ENCODE measurements around the gene RNF167.

The RNF167 gene

DNA sequence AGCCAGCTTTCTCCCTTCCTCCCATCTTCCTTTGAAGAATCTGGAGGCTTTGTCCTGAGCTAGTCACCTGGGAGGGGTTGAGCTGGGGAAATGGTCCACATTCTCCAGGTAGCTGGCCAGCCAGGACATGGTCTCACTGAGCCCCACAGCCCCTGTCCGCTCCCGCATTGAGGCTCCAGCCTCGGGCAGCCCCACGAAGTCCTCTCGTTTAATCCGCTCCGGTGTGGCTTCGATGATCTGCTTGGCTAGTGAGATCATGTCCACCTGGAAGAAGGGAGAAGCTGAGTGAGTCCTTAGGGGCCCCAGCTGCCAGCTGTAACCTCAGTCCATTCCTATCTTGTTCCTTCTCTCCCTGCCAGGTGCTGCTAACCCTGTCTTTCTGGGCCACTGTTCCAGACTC, 30.2 kb downstream of the RNF167 start:
- peaks cover 45% of the 10 kb centered on the region for H3K36me3 ChIP-seq (ENCODE audit: insufficient read depth, insufficient read length, low read length)
- H3K4me3 ChIP-seq (ENCODE audit: insufficient read length, low read depth), result no peak overlapping the region
- no peak for DNase-seq (ENCODE audit: low read depth, low spot score)
- TF ChIP-seq YY1 (IDR thresholded peaks at IDR 0.05; ENCODE audit: insufficient read depth, insufficient read length) (no peak), ZNF274 (IDR thresholded peaks at IDR 0.05; ENCODE audit: low read depth, low read length) (no peak), SUZ12 (IDR thresholded peaks at IDR 0.05; ENCODE audit: extremely low read depth, insufficient read depth, insufficient read length) (no peak)
- peaks cover 3% of the 10 kb centered on the region for H3K27me3 ChIP-seq (ENCODE audit: insufficient read depth, insufficient read length)
- no peaks in the 10 kb centered on the region for H3K9me3 ChIP-seq (ENCODE audit: insufficient read depth, low read length)
- peaks cover 9% of the 10 kb centered on the region for H3K4me1 ChIP-seq (ENCODE audit: insufficient read depth, insufficient read length)
- H3K9ac ChIP-seq (ENCODE audit: insufficient read length, low read depth), result no peak overlapping the region

DNA sequence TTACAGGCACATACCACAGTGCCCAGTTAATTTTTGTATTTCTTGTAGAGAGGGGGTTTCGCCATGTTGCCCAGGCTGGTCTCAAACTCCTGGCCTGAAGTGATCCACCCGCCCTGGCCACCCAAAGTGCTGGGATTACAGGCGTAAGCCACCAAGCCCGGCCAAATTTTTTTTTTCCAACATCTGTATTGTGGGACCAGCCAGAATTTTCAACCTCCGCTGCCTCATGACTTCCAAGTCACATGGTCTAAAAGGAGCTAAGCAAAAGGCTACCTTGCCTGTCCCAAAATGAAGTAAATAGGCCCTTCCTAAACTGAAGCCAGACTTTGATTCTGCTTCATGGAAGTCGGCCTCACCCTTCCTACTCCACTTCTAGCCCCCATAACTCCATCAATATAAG, 31.8 kb downstream of the RNF167 start:
- H3K4me3 ChIP-seq (ENCODE audit: insufficient read length, low read depth), result no peak overlapping the region

DNA sequence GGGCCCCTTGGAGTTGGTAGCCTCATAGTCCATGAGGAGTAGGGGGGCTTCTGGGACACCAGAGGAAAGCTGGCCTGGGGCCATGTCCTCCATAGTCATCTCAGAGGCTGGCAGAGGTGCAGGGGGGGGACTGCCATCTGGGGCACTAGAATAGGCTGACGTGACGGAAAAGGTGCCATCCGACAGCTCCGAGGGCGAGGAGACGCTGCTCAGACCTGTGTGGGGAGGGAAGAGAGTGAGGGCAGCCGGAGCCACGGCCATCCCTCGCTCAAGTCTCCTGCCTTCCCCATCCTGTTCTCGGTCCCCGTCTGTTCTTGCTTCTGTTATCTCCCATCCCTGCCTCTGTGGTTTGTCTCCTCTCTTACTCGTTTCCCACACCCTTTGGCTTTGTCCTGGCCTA, 32.3 kb downstream of the RNF167 start:
- Histone ChIP-seq H3K27me3 (ENCODE audit: insufficient read depth, insufficient read length) (peaks cover 7% of the 10 kb centered on the region), H3K4me3 (ENCODE audit: insufficient read length, low read depth) (no peak overlapping the region), H3K36me3 (ENCODE audit: insufficient read depth, insufficient read length, low read length) (peaks cover 49% of the 10 kb centered on the region), H3K4me1 (ENCODE audit: insufficient read depth, insufficient read length) (peaks cover 9% of the 10 kb centered on the region), H3K9ac (ENCODE audit: insufficient read length, low read depth) (no peak overlapping the region), H3K9me3 (ENCODE audit: insufficient read depth, low read length) (no peaks in the 10 kb centered on the region)
- DNase-seq (ENCODE audit: low read depth, low spot score), result no peak
- no peak for TF ChIP-seq SUZ12 (IDR thresholded peaks at IDR 0.05; ENCODE audit: extremely low read depth, insufficient read depth, insufficient read length)
- TF ChIP-seq YY1 (IDR thresholded peaks at IDR 0.05; ENCODE audit: insufficient read depth, insufficient read length), result no peak
- TF ChIP-seq ZNF274 (IDR thresholded peaks at IDR 0.05; ENCODE audit: low read depth, low read length), result no peak

More for the DNA sequence above, 31.8 kb downstream of the RNF167 start:
- Histone ChIP-seq H3K36me3 (ENCODE audit: insufficient read depth, insufficient read length, low read length) (peaks cover 44% of the 10 kb centered on the region), H3K4me1 (ENCODE audit: insufficient read depth, insufficient read length) (peaks cover 9% of the 10 kb centered on the region), H3K9ac (ENCODE audit: insufficient read length, low read depth) (no peak overlapping the region), H3K27me3 (ENCODE audit: insufficient read depth, insufficient read length) (peaks cover 7% of the 10 kb centered on the region), H3K9me3 (ENCODE audit: insufficient read depth, low read length) (no peaks in the 10 kb centered on the region)
- TF ChIP-seq ZNF274 (IDR thresholded peaks at IDR 0.05; ENCODE audit: low read depth, low read length) (no peak), YY1 (IDR thresholded peaks at IDR 0.05; ENCODE audit: insufficient read depth, insufficient read length) (no peak), SUZ12 (IDR thresholded peaks at IDR 0.05; ENCODE audit: extremely low read depth, insufficient read depth, insufficient read length) (no peak)
- no peak for DNase-seq (ENCODE audit: low read depth, low spot score)

DNA sequence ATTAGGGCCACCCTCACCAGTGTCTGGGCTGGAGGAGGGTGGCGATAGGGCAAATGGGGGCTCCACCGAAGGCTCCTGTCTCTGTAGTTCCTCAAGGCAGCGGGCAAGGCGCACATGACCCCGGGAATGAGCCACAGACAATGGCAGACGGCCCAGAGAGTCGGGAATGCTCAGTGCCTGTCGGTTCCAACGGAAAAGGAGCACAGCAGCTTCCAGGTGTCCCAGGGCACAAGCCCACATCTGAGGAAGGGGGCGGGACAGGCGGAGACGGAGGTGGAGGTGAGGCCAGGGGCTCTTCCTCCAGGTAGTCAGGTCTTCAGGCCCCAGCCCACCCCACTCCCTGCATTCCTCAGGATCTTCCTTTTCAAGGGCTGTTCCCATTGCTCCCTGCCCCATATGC, 32.7 kb downstream of the RNF167 start:
- H3K9me3 ChIP-seq (ENCODE audit: insufficient read depth, low read length), result no peaks in the 10 kb centered on the region
- DNase-seq (ENCODE audit: low read depth, low spot score), result no peak
- no peak for TF ChIP-seq SUZ12 (IDR thresholded peaks at IDR 0.05; ENCODE audit: extremely low read depth, insufficient read depth, insufficient read length)
- no peak for TF ChIP-seq ZNF274 (IDR thresholded peaks at IDR 0.05; ENCODE audit: low read depth, low read length)
- no peak for TF ChIP-seq YY1 (IDR thresholded peaks at IDR 0.05; ENCODE audit: insufficient read depth, insufficient read length)
- peaks cover 53% of the 10 kb centered on the region for H3K36me3 ChIP-seq (ENCODE audit: insufficient read depth, insufficient read length, low read length)
- no peak overlapping the region for H3K9ac ChIP-seq (ENCODE audit: insufficient read length, low read depth)
- no peak overlapping the region for H3K4me3 ChIP-seq (ENCODE audit: insufficient read length, low read depth)
- H3K27me3 ChIP-seq (ENCODE audit: insufficient read depth, insufficient read length), result peaks cover 10% of the 10 kb centered on the region
- peaks cover 9% of the 10 kb centered on the region for H3K4me1 ChIP-seq (ENCODE audit: insufficient read depth, insufficient read length)

DNA sequence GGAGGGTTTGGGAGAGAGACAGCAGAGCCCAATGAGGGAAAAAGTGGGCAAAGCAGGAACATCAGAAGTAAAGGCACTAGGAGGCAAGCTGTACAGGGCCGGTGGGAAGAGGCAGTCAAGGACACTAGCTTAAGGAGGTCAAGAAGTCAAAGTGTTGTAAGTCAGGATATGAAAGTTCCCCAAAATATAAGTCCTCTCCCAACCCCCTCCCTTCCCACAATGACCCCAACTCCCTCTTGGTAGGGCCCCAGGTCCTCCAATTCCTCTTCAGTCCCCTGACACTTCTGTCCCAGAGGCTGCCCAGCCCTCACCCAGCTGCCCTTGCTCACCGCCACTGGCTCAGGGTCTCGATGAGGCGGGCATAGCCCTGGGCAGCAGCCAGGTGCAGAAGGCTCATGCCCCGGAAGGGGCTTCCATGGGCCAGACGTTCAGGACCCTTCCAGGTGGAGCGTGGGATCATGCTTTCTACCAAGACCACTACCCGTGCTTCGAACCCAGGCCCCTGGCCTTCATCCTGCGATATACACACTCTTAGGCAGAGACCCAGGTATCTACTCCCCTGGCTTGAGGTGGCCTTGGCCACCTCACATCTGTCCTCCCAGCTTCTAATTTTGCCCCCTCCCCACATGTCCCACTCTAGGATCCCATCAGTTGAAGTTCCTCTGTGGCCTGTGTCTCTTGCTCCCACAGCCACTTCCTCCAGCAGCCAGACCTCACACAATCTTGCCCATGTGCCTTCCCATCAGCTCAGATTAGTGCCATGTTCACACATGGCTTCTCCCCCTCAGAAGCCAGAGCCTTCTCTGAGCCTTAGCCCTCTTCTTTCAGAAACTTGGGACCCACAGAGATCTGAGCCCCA, 33.4 kb downstream of the RNF167 start:
- H3K4me3 ChIP-seq (ENCODE audit: insufficient read length, low read depth), result no peak overlapping the region
- H3K27me3 ChIP-seq (ENCODE audit: insufficient read depth, insufficient read length), result peaks cover 14% of the 10 kb centered on the region
- peaks cover 59% of the 10 kb centered on the region for H3K36me3 ChIP-seq (ENCODE audit: insufficient read depth, insufficient read length, low read length)
- no peak for DNase-seq (ENCODE audit: low read depth, low spot score)
- TF ChIP-seq YY1 (IDR thresholded peaks at IDR 0.05; ENCODE audit: insufficient read depth, insufficient read length) (no peak), SUZ12 (IDR thresholded peaks at IDR 0.05; ENCODE audit: extremely low read depth, insufficient read depth, insufficient read length) (no peak), ZNF274 (IDR thresholded peaks at IDR 0.05; ENCODE audit: low read depth, low read length) (no peak)
- peaks cover 9% of the 10 kb centered on the region for H3K4me1 ChIP-seq (ENCODE audit: insufficient read depth, insufficient read length)
- no peak overlapping the region for H3K9ac ChIP-seq (ENCODE audit: insufficient read length, low read depth)
- no peaks in the 10 kb centered on the region for H3K9me3 ChIP-seq (ENCODE audit: insufficient read depth, low read length)

DNA sequence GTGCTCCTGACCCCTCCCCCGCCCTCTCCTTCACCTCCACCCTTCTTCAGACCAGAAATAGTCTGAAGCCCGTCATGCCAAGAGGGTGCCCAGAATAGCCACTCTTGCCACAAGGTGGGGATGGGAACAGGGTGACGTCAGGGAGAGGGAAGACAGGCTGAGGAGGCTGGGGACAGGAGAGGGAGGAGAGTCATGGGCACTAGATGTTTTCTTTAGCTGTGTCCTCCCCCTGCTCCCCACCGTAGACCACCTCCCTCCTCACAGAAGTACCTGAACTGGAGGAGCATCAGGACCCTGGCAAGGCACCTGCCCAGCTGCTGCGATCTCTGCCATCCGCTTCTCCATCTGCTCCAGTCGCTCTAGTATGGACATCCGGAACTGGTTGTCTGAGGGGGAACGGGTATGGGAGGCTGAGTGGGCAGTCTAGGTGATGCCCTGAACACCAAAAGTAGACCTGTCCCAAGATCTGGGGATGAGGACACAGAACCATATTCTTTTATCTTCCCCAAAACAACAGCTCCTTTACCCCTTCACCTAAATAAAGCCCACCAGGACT, 34.1 kb downstream of the RNF167 start:
- TF ChIP-seq SUZ12 (IDR thresholded peaks at IDR 0.05; ENCODE audit: extremely low read depth, insufficient read depth, insufficient read length), result no peak
- TF ChIP-seq ZNF274 (IDR thresholded peaks at IDR 0.05; ENCODE audit: low read depth, low read length), result no peak
- no peak for TF ChIP-seq YY1 (IDR thresholded peaks at IDR 0.05; ENCODE audit: insufficient read depth, insufficient read length)
- Histone ChIP-seq H3K27me3 (ENCODE audit: insufficient read depth, insufficient read length) (peaks cover 17% of the 10 kb centered on the region), H3K4me3 (ENCODE audit: insufficient read length, low read depth) (no peak overlapping the region), H3K36me3 (ENCODE audit: insufficient read depth, insufficient read length, low read length) (peaks cover 64% of the 10 kb centered on the region), H3K9me3 (ENCODE audit: insufficient read depth, low read length) (no peaks in the 10 kb centered on the region), H3K9ac (ENCODE audit: insufficient read length, low read depth) (no peak overlapping the region), H3K4me1 (ENCODE audit: insufficient read depth, insufficient read length) (peaks cover 8% of the 10 kb centered on the region)
- no peak for DNase-seq (ENCODE audit: low read depth, low spot score)

DNA sequence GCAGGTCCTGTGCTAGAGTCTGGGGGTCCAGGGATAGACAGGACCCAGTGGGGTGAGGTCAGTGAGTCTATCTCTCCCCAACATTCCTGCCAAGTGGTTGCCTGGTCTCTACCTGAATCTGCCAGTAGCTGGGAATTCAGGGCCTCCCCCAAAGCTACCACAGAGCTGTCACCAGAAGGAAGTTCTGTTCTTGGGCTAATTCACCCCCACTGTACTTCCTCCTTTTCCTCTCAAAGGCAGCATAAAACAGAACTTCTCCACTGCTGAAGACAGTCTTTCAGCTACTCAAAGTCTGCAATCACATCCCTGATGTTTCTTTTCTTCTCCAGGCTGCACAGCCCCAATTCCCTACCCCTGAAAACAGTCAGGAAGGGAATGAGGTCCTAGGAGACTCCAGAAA, 38.7 kb downstream of the RNF167 start:
- TF ChIP-seq YY1 (IDR thresholded peaks at IDR 0.05; ENCODE audit: insufficient read depth, insufficient read length), result no peak
- TF ChIP-seq SUZ12 (IDR thresholded peaks at IDR 0.05; ENCODE audit: extremely low read depth, insufficient read depth, insufficient read length), result no peak
- TF ChIP-seq ZNF274 (IDR thresholded peaks at IDR 0.05; ENCODE audit: low read depth, low read length), result no peak
- DNase-seq (ENCODE audit: low read depth, low spot score), result no peak
- Histone ChIP-seq H3K9me3 (ENCODE audit: insufficient read depth, low read length) (no peaks in the 10 kb centered on the region), H3K27me3 (ENCODE audit: insufficient read depth, insufficient read length) (peaks cover 17% of the 10 kb centered on the region), H3K4me1 (ENCODE audit: insufficient read depth, insufficient read length) (peaks cover 4% of the 10 kb centered on the region), H3K9ac (ENCODE audit: insufficient read length, low read depth) (no peak overlapping the region), H3K36me3 (ENCODE audit: insufficient read depth, insufficient read length, low read length) (peaks cover 53% of the 10 kb centered on the region), H3K4me3 (ENCODE audit: insufficient read length, low read depth) (no peak overlapping the region)
